Thyroid gland (tissue), 4 donors: ENCODE results near the gene CCDC9. TPM values are rescaled to one million over a fixed set of nuclear protein-coding genes. Genes with fewer than 3 reads are reported as not detected.
A peak's percentile ranks its signal among the peaks of the same experiment; 100 is the strongest.

Experiments used
- DNase-seq, 2 donors: peaks; one replicate each; pipeline ENCODE4 v3.0.0-alpha.2; 2019
- H3K27ac ChIP-seq, 3 donors: fragments of 200-600 bp; sonication (generic); 1 replicate in 2 of 3; 2 replicates in 1 of 3; pipeline ENCODE4 v1.5.1; 2016 to 2019; ENCODE audit warnings: mild to moderate bottlenecking in 1 of 3, moderate library complexity in 1 of 3
- H3K27me3 ChIP-seq: fragments of 200-600 bp; sonication (generic); one replicate; pipeline ENCODE4 v1.5.1; 2019
- H3K36me3 ChIP-seq, 2 donors: fragments of 200-600 bp; sonication (generic); one replicate each; pipeline ENCODE4 v1.5.1; 2016 to 2019
- H3K4me1 ChIP-seq, 2 donors: fragments of 200-600 bp; sonication (generic); one replicate each; pipeline ENCODE4 v1.5.1; 2017 to 2019
- H3K4me3 ChIP-seq, 3 donors: fragments of 200-600 bp; sonication (generic); replicated peaks in 1 of 3; 1 replicate in 2 of 3; 2 replicates in 1 of 3; pipeline ENCODE4 v1.5.1; 2016; ENCODE audit warnings: mild to moderate bottlenecking in 1 of 3
- H3K9me3 ChIP-seq: fragments of 200-600 bp; sonication (generic); one replicate; pipeline ENCODE4 v1.5.1; 2017
- POLR2A ChIP-seq, 2 donors: fragments of 450-650 bp; IDR thresholded peaks; one replicate each; pipeline ENCODE4 v1.6.1; 2017; ENCODE audit warnings: antibody characterized with exemption in 2 of 2, mild to moderate bottlenecking in 2 of 2, moderate library complexity in 1 of 2
- WGBS, 2 donors: methylation state at CpG; one replicate each; pipeline ENCODE4 v1.1.5; 2017; 5-methylcytosine and 5-hydroxymethylcytosine counted together
- intact Hi-C: fragments of 100-400 bp; cut with DNase I; formaldehyde crosslinking; loops from one replicate; pipeline ENCODE4 v1.15.1; 2023
- total RNA-seq, 4 donors: library from RNA; depleted of rRNA; stranded (reverse); fragments of >200 nt; gene quantifications; one replicate each; pipeline ENCODE4 v1.2.3, GENCODE V29; 2016
- TF ChIP-seq, protein P1 (sequence below), 6 experiments: fragments of 200-600 bp in 3 of 6; fragments of 450-650 bp in 3 of 6; sonication (generic) in 3 of 6; IDR thresholded peaks; one replicate each; pipeline ENCODE4 v1.5.1; 2016 to 2019; ENCODE audit warnings: antibody characterized with exemption in 6 of 6, mild to moderate bottlenecking in 2 of 6, inconsistent platforms in 1 of 6, moderate library complexity in 1 of 6

Gene CCDC9
- total RNA-seq, 4 donors from 2014 or later: 16.1 to 21.9 (median 17.8) TPM

DNA sequence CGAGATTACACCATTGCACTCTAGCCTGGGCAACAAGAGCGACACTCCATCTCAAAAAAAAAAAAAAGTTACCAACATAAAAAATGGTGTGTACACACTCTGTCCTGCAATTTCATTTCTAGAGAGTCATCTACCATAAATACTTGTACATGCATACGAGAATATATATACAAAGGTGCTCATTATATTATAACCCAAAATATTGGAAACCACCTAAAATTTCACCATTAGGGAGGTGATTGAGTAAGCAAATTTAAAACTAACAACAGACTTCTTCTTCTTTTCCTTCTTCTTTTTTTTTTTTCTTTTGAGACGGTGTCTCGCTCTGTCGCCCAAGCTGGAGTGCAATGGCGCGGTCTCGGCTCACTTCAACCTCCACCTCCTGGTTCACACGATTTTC, 45.9 kb downstream of the CCDC9 start:
- H3K9me3 ChIP-seq: no peaks in the 10 kb centered on the region
- intact Hi-C loops: no loop called here
- 84 to 91% methylated on average over 10 of the region's 10 CpGs for WGBS, 2 donors
- H3K36me3 ChIP-seq: no peaks in the 10 kb centered on the region
- peaks cover 4 to 5% of the 10 kb centered on the region in 2 donors for H3K4me1 ChIP-seq
- TF ChIP-seq, protein P1, sequence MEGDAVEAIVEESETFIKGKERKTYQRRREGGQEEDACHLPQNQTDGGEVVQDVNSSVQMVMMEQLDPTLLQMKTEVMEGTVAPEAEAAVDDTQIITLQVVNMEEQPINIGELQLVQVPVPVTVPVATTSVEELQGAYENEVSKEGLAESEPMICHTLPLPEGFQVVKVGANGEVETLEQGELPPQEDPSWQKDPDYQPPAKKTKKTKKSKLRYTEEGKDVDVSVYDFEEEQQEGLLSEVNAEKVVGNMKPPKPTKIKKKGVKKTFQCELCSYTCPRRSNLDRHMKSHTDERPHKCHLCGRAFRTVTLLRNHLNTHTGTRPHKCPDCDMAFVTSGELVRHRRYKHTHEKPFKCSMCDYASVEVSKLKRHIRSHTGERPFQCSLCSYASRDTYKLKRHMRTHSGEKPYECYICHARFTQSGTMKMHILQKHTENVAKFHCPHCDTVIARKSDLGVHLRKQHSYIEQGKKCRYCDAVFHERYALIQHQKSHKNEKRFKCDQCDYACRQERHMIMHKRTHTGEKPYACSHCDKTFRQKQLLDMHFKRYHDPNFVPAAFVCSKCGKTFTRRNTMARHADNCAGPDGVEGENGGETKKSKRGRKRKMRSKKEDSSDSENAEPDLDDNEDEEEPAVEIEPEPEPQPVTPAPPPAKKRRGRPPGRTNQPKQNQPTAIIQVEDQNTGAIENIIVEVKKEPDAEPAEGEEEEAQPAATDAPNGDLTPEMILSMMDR (IDR thresholded peaks at IDR 0.05): no peak
- TF ChIP-seq POLR2A (IDR thresholded peaks at IDR 0.05): no peak
- H3K27me3 ChIP-seq: no peaks in the 10 kb centered on the region
- H3K27ac ChIP-seq: no peak overlapping the region
- H3K4me3 ChIP-seq: no peak overlapping the region
- no peak for DNase-seq

DNA sequence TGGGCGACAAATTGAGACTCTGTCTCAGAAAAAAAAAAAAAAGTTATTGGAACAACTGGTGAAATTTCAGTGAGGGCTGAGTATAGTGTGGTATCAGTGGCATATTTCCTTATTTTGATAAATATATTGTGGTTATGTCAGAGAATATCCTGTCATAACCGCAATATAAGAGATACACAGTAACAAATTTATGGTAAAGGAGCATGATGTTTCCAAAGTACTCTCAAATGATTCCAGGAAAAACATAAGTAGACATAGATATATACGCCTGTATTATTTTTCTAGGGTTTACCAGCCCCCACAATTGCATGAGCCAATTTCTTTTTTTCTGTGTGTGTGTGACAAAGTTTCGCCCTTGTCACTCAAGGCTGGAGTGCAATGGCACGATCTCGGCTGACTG, 47.6 kb downstream of the CCDC9 start:
- no peak for DNase-seq
- intact Hi-C loops: no loop called here

DNA sequence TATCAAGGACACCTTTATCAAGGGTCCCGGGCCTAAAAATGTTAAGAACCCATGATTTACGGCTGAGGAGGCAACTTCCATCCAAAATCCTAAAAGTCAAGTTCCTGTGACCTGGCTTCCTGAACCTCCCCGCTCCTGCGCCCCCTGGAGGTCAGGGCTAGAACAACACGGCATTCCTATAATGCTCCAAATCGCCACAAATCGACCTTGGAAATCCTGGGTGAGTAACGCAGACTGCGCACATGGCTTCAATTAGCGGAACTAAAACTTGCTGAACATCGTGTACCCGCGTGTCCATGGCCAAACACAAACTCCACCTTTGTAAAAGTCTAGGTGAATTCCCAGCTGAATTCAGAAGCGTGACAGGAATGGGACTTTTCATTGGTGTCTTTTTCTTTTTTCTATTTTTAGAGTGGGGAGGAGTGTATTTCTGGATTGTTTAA, 49.0 kb downstream of the CCDC9 start:
- 8 to 12% methylated on average over 14 of the region's 14 CpGs for WGBS, 2 donors
- H3K36me3 ChIP-seq: no peaks in the 10 kb centered on the region
- H3K9me3 ChIP-seq: no peaks in the 10 kb centered on the region
- H3K27me3 ChIP-seq: no peaks in the 10 kb centered on the region
- H3K4me1 ChIP-seq: peaks cover 5 to 10% of the 10 kb centered on the region in 2 donors
- DNase-seq: peak; percentile 63 to 70
- H3K4me3 ChIP-seq: no peak overlapping the region
- TF ChIP-seq, protein P1 (IDR thresholded peaks at IDR 0.05): peak; percentile 69 to 95 (median 75)
- TF ChIP-seq POLR2A (IDR thresholded peaks at IDR 0.05): no peak
- intact Hi-C loops: no loop called here
- H3K27ac ChIP-seq: no peak overlapping the region

More for the DNA sequence above, 47.6 kb downstream of the CCDC9 start:
- no peaks in the 10 kb centered on the region for H3K36me3 ChIP-seq
- TF ChIP-seq, protein P1 (IDR thresholded peaks at IDR 0.05): no peak
- TF ChIP-seq POLR2A (IDR thresholded peaks at IDR 0.05): no peak
- no peaks in the 10 kb centered on the region for H3K27me3 ChIP-seq
- WGBS, 2 donors: 84 to 91% methylated on average over 6 of the region's 6 CpGs
- no peak overlapping the region for H3K27ac ChIP-seq
- H3K4me1 ChIP-seq: peaks cover 5 to 8% of the 10 kb centered on the region in 2 donors
- no peaks in the 10 kb centered on the region for H3K9me3 ChIP-seq
- no peak overlapping the region for H3K4me3 ChIP-seq

DNA sequence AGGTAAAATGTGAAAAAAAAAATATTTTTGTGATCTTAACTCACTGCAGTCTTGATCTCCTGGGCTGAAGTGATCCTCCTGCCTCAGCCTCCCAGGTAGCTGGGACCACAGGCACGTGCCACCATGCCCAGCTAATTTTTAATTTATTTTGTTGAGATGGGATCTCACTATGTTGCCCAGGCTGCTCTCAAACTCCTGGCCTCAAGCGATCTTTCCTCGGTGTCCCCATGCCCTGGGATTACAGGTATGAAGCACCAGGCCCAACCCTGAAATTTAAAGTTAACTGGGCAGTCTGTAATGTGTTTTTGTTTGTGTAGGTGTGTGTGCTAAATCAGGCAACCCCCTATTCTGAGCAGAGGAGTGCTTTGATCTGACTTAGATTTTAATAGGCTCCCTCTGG, 50.0 kb downstream of the CCDC9 start:
- 89 to 93% methylated on average over 3 of the region's 3 CpGs for WGBS, 2 donors
- TF ChIP-seq POLR2A (IDR thresholded peaks at IDR 0.05): no peak
- TF ChIP-seq, protein P1 (IDR thresholded peaks at IDR 0.05): no peak
- no peak overlapping the region for H3K4me3 ChIP-seq
- H3K9me3 ChIP-seq: no peaks in the 10 kb centered on the region
- H3K27me3 ChIP-seq: no peaks in the 10 kb centered on the region
- no peak for DNase-seq
- intact Hi-C loops: no loop called here
- H3K4me1 ChIP-seq: peaks cover 5 to 10% of the 10 kb centered on the region in 2 donors
- no peaks in the 10 kb centered on the region for H3K36me3 ChIP-seq
- no peak overlapping the region for H3K27ac ChIP-seq

DNA sequence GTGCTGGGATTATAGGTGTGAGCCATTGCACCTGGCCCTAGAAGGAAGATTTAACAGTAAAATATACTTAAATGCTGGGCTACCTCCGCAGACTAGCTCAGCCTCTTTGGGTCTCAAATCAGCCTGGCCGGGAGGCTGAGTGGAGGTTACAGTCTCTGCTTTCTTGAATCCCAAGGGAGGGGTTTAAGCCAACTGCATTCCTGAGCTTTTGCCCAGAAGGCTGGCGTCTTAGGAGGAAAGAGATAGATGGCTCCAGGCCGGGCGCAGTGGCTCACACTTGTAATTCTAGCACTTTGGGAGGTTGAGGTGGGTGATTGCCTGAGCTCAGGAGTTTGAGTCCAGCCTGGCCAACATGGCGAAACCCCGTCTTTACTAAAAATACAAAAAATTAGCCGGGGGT, 52.7 kb downstream of the CCDC9 start:
- H3K4me1 ChIP-seq: peaks cover 5 to 10% of the 10 kb centered on the region in 2 donors
- no peaks in the 10 kb centered on the region for H3K36me3 ChIP-seq
- DNase-seq: no peak
- H3K4me3 ChIP-seq: no peak overlapping the region
- intact Hi-C loops: no loop called here
- no peak for TF ChIP-seq POLR2A (IDR thresholded peaks at IDR 0.05)
- TF ChIP-seq, protein P1 (IDR thresholded peaks at IDR 0.05): no peak
- 70 to 73% methylated on average over 8 of the region's 8 CpGs for WGBS, 2 donors
- H3K9me3 ChIP-seq: no peaks in the 10 kb centered on the region
- H3K27me3 ChIP-seq: no peaks in the 10 kb centered on the region
- no peak overlapping the region for H3K27ac ChIP-seq
